H9 (cell line): ENCODE results near the gene BCAT1. TPM values are rescaled to one million over a fixed set of nuclear protein-coding genes. Genes with fewer than 3 reads are reported as not detected.

Source experiments
- DNase-seq: peaks from one replicate; pipeline ENCODE4 v3.0.0-alpha.2; 2017
- H2AFZ ChIP-seq: one replicate; pipeline ENCODE4 v1.6.1; 2013; ENCODE audit warnings: mild to moderate bottlenecking, low read length, control low read depth, moderate library complexity
- H2AK5ac ChIP-seq: 2 replicates; pipeline ENCODE4 v1.6.1; 2013; ENCODE audit warnings: low read length, control low read depth, mixed read lengths; ENCODE audit not compliant: insufficient read length
- H2BK120ac ChIP-seq: one replicate; pipeline ENCODE4 v1.6.1; 2013; ENCODE audit warnings: low read depth, mild to moderate bottlenecking, low read length, control low read depth, inconsistent platforms; ENCODE audit not compliant: poor library complexity, severe bottlenecking
- H2BK12ac ChIP-seq: 2 replicates; pipeline ENCODE4 v1.6.1; 2013; ENCODE audit warnings: low read length, control low read depth, mixed read lengths, low read depth; ENCODE audit not compliant: insufficient read length
- H2BK15ac ChIP-seq: 2 replicates; pipeline ENCODE4 v1.6.1; 2013; ENCODE audit warnings: low read depth, low read length, control low read depth
- H2BK20ac ChIP-seq: one replicate; pipeline ENCODE4 v1.6.1; 2013; ENCODE audit warnings: low read depth, mild to moderate bottlenecking, low read length, control low read depth, inconsistent platforms; ENCODE audit not compliant: poor library complexity, severe bottlenecking
- H2BK5ac ChIP-seq: 2 replicates; pipeline ENCODE4 v1.6.1; 2013; ENCODE audit warnings: low read length, control low read depth, mixed read lengths; ENCODE audit not compliant: insufficient read length
- H3K14ac ChIP-seq: 2 replicates; pipeline ENCODE4 v1.6.1; 2013; ENCODE audit warnings: low read length, control low read depth; ENCODE audit not compliant: insufficient read depth
- H3K18ac ChIP-seq: 2 replicates; pipeline ENCODE4 v1.6.1; 2013; ENCODE audit warnings: low read depth, mild to moderate bottlenecking, mixed read lengths, low read length, control low read depth; ENCODE audit not compliant: insufficient read length
- H3K23ac ChIP-seq: 2 replicates; pipeline ENCODE4 v1.6.1; 2013; ENCODE audit warnings: low read length, control low read depth, mixed read lengths, low read depth; ENCODE audit not compliant: insufficient read length
- H3K23me2 ChIP-seq: 2 replicates; pipeline ENCODE4 v1.6.1; 2013; ENCODE audit warnings: low read depth, mild to moderate bottlenecking, mixed read lengths, low read length, control low read depth; ENCODE audit not compliant: insufficient read length, poor library complexity, severe bottlenecking
- H3K27ac ChIP-seq: 2 replicates; pipeline ENCODE4 v1.5.1; 2013; ENCODE audit warnings: low read length, control low read depth, mixed read lengths, low read depth; ENCODE audit not compliant: insufficient read length
- H3K27me3 ChIP-seq: 2 replicates; pipeline ENCODE4 v1.6.1; 2013; ENCODE audit warnings: low read length, control low read depth, inconsistent platforms; ENCODE audit not compliant: insufficient read depth
- H3K4ac ChIP-seq: 2 replicates; pipeline ENCODE4 v1.6.1; 2013; ENCODE audit warnings: low read depth, mild to moderate bottlenecking, control low read depth, inconsistent platforms, low read length, moderate library complexity
- H3K4me1 ChIP-seq: 2 replicates; pipeline ENCODE4 v1.6.1; 2013; ENCODE audit warnings: low read length, control low read depth, inconsistent platforms; ENCODE audit not compliant: insufficient read depth
- H3K4me2 ChIP-seq: 2 replicates; pipeline ENCODE4 v1.6.1; 2013; ENCODE audit warnings: low read length, control low read depth, mixed read lengths; ENCODE audit not compliant: insufficient read length, insufficient read depth
- H3K56ac ChIP-seq: 2 replicates; pipeline ENCODE4 v1.6.1; 2013; ENCODE audit warnings: low read depth, mild to moderate bottlenecking, mixed read lengths, low read length, control low read depth; ENCODE audit not compliant: insufficient read length
- H3K79me1 ChIP-seq: 2 replicates; pipeline ENCODE4 v1.6.1; 2013; ENCODE audit warnings: low read depth, mild to moderate bottlenecking, moderate library complexity, low read length, control low read depth, inconsistent platforms; ENCODE audit not compliant: insufficient read depth, poor library complexity, severe bottlenecking
- H3K79me2 ChIP-seq: 2 replicates; pipeline ENCODE4 v1.6.1; 2013; ENCODE audit warnings: low read length, control low read depth, inconsistent platforms; ENCODE audit not compliant: insufficient read depth
- H3K9ac ChIP-seq: 2 replicates; pipeline ENCODE4 v1.6.1; 2013; ENCODE audit warnings: low read length, control low read depth, mixed read lengths; ENCODE audit not compliant: insufficient read length; ENCODE audit errors: extremely low read depth
- H3K9me3 ChIP-seq: one replicate; pipeline ENCODE4 v1.6.1; 2013; ENCODE audit warnings: low read depth, low read length, inconsistent platforms; ENCODE audit not compliant: control insufficient read depth
- H3T11ph ChIP-seq: one replicate; pipeline ENCODE4 v1.6.1; 2013; ENCODE audit warnings: mild to moderate bottlenecking, low read length, control low read depth, inconsistent platforms
- H4K20me1 ChIP-seq: one replicate; pipeline ENCODE4 v1.6.1; 2013; ENCODE audit not compliant: control insufficient read depth, insufficient read length, insufficient read depth
- H4K5ac ChIP-seq: 2 replicates; pipeline ENCODE4 v1.6.1; 2013; ENCODE audit warnings: low read depth, mild to moderate bottlenecking, mixed read lengths, low read length, control low read depth; ENCODE audit not compliant: insufficient read length
- H4K8ac ChIP-seq: replicated peaks from 2 replicates; pipeline ENCODE4 v1.6.1; 2013; ENCODE audit warnings: low read length, control low read depth, mixed read lengths, low read depth; ENCODE audit not compliant: insufficient read length
- H4K91ac ChIP-seq: 2 replicates; pipeline ENCODE4 v1.6.1; 2013; ENCODE audit warnings: low read depth, mild to moderate bottlenecking, moderate library complexity, mixed read lengths, low read length, control low read depth; ENCODE audit not compliant: insufficient read length
- H3K27ac Mint-ChIP-seq, 3 experiments: 2 replicates in 2 of 3; 3 replicates in 1 of 3; pipeline ENCODE4 v1.8.0; 2020 to 2021; ENCODE audit warnings: mixed read lengths in 3 of 3, mild to moderate bottlenecking in 1 of 3, moderate library complexity in 1 of 3
- H3K27me3 Mint-ChIP-seq: 2 replicates; pipeline ENCODE4 v1.8.0; 2021; ENCODE audit warnings: low read depth, mild to moderate bottlenecking, moderate library complexity, mixed read lengths
- H3K36me3 Mint-ChIP-seq, 3 experiments: 2 replicates in 2 of 3; 3 replicates in 1 of 3; pipeline ENCODE4 v1.8.0; 2020 to 2021; ENCODE audit warnings: low read depth in 3 of 3, mixed read lengths in 3 of 3; ENCODE audit not compliant: insufficient read depth in 1 of 3
- H3K4me1 Mint-ChIP-seq, 2 experiments: 2 replicates each; pipeline ENCODE4 v1.8.0; 2020; ENCODE audit warnings: mixed read lengths in 2 of 2
- H3K4me3 Mint-ChIP-seq, 2 experiments: 2 replicates in 1 of 2; 3 replicates in 1 of 2; pipeline ENCODE4 v1.8.0; 2020 to 2021; ENCODE audit warnings: mild to moderate bottlenecking in 2 of 2, mixed read lengths in 2 of 2, moderate library complexity in 1 of 2
- H3K9me3 Mint-ChIP-seq, 2 experiments: 2 replicates in 1 of 2; 3 replicates in 1 of 2; pipeline ENCODE4 v1.8.0; 2020; ENCODE audit warnings: mild to moderate bottlenecking in 2 of 2, mixed read lengths in 2 of 2, moderate library complexity in 1 of 2
- CTCF ChIP-seq: fragments of 200-600 bp; sonication (generic); conservative IDR thresholded peaks from 3 replicates; pipeline ENCODE4 v1.8.0; 2021; ENCODE audit warnings: antibody characterized with exemption, mild to moderate bottlenecking
- WGBS: extraction: QIAGEN DNeasy Blood & Tissue Kit; methylation state at CpG from one replicate; pipeline ENCODE4 v1.1.7; 2013; ENCODE audit warnings: missing lambda C conversion rate, low lambda C conversion rate, mixed read lengths; ENCODE audit not compliant: insufficient read length; ENCODE audit errors: extremely low coverage; 5-methylcytosine and 5-hydroxymethylcytosine counted together
- total RNA-seq: library from RNA; stranded (reverse); gene quantifications from 2 replicates; pipeline ENCODE4 v1.2.1, GENCODE V29; 2021

The BCAT1 gene
- total RNA-seq, 1 experiment from 2014 or later, result 244 TPM

DNA sequence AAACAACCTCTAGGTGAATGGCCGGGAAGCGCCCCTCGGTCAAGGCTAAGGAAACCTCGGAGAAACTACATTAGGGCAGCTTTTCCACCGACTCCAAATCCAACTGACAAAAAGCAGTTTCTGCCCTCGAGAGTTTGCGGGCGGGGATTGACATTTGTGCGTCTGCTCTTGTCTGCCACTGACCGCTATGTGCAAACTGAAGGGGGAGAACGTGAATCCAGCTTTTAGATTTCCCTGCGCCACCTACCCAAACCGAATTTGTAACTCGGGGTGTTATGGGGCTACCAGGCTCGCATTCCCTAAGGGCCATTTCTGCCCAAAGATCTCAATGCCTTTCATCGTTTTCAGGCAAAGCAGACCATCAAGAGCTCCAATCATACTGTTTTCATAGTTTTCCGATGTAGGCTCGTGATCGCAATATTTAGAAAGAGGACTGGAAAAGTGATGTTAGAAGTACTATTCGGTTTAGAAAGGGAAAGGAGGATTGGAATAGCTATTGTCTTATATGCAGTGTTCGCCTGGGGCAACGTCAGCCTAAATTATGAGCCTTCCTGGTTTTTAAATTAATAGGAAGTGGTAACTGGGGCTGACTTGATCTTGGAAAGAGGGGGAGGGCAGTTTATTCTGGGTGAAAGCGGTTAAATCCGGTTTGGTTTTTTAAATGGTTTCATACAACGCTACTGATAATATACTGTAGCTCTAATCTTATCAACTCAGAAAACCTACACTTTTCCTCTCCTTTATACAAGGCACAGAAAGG, 45.4 kb downstream of the BCAT1 start:
- peak overlapping the region; percentile 59 for H3K9ac ChIP-seq
- no peak overlapping the region for H3K4ac ChIP-seq
- no peak overlapping the region for H4K8ac ChIP-seq
- no peak overlapping the region for H3T11ph ChIP-seq
- no peaks in the 10 kb centered on the region for H3K9me3 ChIP-seq
- no peak overlapping the region for H3K27ac ChIP-seq
- H3K23me2 ChIP-seq, result peaks cover 15% of the 10 kb centered on the region
- no peak overlapping the region for H2BK120ac ChIP-seq
- H3K56ac ChIP-seq, result no peak overlapping the region
- peaks cover 2% of the 10 kb centered on the region; the same call in 1 of the 2 replicates for H3K4me1 ChIP-seq
- no peak overlapping the region for H2AK5ac ChIP-seq
- H3K9me3 Mint-ChIP-seq, result no peaks in the 10 kb centered on the region
- WGBS, result no CpG with 5 or more reads among the region's 25 CpGs
- H2BK5ac ChIP-seq, result no peak overlapping the region
- peak overlapping the region; percentile 80 to 95 for H3K4me3 Mint-ChIP-seq
- no peak overlapping the region for H4K91ac ChIP-seq
- H2AFZ ChIP-seq, result no peak overlapping the region
- H2BK12ac ChIP-seq, result no peak overlapping the region
- H3K23ac ChIP-seq, result no peak overlapping the region
- H3K4me1 Mint-ChIP-seq, result peaks cover 23 to 27% of the 10 kb centered on the region in 2 experiments
- peak overlapping the region; percentile 34 for H3K14ac ChIP-seq
- H3K27me3 ChIP-seq, result no peaks in the 10 kb centered on the region
- peaks cover 3% of the 10 kb centered on the region; the same call in 1 of the 2 replicates for H3K79me2 ChIP-seq
- H4K5ac ChIP-seq, result no peak overlapping the region
- H3K79me1 ChIP-seq, result no peaks in the 10 kb centered on the region
- H3K27me3 Mint-ChIP-seq, result no peaks in the 10 kb centered on the region; the same call in 1 of the 2 replicates
- no peaks in the 10 kb centered on the region for H4K20me1 ChIP-seq
- DNase-seq, result no peak
- H2BK20ac ChIP-seq, result no peak overlapping the region
- H3K27ac Mint-ChIP-seq, result no peak overlapping the region; a peak in 2 of 7 replicates
- peaks cover 9 to 17% (median 16%) of the 10 kb centered on the region in 3 experiments; a peak in 6 of 7 replicates for H3K36me3 Mint-ChIP-seq
- peak overlapping the region; percentile 80 for H3K4me2 ChIP-seq
- no peak for TF ChIP-seq CTCF
- H2BK15ac ChIP-seq, result no peak overlapping the region
- H3K18ac ChIP-seq, result no peak overlapping the region
